Activated CD4-positive, alpha-beta T cell treated with anti-CD3 and anti-CD28 coated beads, Interleukin-2, Interleukin-6, amounts not matched to agents 100 ng/mL and 50 ng/mL, durations not matched to agents 16 hours and 8 hours (primary cell): ENCODE results near the gene PPP3R2.
"Not testable (repeated sequence)": the region's sequence is repeated elsewhere in the genome, so short reads cannot be mapped to it uniquely, and the experiment has no call there.

Experiments used
- DNase-seq: peaks from one replicate; pipeline ENCODE4 v3.0.0-alpha.2; 2020

PPP3R2 gene

DNA sequence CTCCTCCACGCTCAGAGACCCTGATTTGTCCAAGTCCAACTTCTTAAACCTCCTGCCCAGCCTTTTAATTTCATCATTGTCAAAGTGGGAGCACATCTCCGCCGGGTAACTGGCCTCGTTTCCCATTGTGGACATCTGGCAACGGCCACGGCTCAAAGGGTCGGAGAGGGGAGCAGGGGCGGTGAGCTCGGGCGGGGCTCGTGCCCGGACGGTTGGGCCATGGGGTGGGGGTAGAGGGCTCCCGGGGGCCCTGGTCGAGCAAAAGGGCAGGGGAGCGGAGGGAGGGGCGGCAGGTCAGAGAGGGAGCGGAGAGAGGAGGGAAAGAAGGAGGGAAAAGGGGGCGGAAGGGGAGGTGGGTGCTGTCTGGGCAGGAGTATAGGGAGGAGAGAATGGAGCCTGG is at the start of gene PPP3R2:
Gene PPP3R2, minus strand, starts transcription at position 174 of the 400 bp plus-strand sequence. Its CDS starts 48 bp downstream, at position 126.
- no peak for DNase-seq

GRCh38 chr9:101639785-101640665 is 45.3 kb upstream of the PPP3R2 start:
- no peak for DNase-seq

DNA sequence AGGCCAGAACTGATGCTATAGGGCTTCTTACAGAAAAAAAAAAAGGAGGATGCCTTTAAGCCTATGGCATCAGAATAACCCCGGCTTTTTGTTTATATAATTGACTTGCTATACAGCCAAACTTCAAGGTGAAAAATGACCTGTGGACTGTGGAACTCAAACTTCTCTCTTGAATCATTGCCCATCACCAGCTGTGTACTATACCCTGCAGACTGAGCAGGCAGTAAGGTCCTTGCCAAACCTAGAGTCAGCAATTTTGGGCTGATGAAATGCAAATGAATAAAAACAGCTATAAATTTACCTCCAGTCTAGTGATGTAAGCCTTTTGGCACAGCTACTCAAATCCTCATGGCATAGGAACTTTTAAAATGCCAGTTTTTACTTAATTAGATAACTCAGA is 44.5 kb upstream of the PPP3R2 start:
- no peak for DNase-seq

DNA sequence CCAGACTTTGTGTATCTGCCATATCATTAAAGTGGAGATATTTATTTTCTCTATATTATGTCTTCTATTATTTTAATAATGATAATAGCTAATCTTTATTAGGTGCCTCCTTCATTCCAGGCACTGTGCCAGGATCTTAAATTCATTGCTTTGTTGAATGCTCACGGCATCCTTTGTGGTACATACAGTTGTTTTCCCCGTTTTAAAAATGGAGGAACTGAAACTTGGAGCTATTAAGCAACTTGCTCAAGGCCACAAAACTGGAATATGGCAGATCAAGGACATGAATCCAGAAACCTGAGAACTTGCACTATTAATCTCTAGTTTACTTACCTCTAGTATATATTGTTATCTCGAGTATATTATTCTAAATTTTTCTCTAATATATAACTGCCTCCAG is 41.5 kb upstream of the PPP3R2 start:
- DNase-seq = no peak

DNA sequence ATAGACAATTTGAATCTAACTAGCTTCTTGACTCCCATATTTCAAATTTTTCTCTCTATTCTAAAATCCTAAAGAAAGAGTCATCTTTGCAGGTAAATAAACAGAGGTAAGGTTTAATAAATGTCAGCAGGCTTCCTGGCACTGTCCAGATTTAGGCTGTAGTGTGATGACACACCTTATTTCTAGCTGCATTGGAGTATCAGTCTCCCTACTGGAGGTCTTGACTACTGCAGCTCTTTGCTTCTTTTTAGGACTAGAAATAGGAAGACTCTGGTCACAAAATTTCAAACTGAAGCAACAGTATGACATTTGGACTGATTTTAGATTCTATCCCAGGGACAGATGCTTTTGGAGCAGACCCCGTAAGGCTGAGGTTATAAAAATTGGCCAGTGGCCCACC is 40.7 kb upstream of the PPP3R2 start:
- no peak for DNase-seq

GRCh38 chr9:101634741-101635409 is 40.1 kb upstream of the PPP3R2 start:
- DNase-seq = no peak

DNA sequence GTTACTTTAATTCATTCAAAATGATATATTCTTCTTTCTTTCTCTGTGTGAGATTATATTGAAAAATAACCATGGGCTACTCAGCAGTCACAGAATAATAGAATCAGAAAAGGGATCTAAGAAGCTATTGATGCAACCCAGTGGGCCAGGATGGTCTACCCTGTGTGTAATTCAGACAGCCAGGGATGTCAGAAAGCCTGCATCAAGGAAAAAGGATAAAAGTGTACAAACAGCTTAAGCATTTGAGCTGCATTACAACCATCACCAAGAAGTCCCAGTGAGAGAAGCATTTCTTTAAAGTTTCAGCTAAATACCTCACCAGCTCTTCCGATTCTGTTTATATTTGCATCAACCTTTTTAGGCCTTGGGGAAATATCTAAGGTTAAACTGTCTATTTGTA is 37.8 kb upstream of the PPP3R2 start:
- no peak for DNase-seq

DNA sequence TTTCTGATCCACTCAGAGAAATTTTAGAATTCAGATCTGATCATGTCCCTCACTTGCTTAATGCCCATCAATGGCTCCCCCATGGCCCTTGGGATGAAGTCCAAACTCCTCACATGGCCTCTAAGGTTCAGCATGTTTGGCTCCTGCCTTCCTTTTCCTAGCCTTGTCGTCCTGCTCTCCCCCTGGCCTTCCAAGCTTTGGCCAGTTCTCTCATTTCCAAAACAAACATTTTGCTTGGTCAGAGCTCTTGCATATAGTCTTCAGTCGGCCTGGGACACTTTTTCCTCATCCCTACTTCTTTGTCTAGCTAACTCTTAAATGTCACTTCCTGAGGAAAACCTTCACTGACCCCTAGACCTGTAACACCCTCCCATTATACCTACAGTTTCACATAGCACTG is 37.1 kb upstream of the PPP3R2 start:
- DNase-seq = no peak

- no peak for DNase-seq
Measured at GRCh38 chr9:101629636-101630035, 34.9 kb upstream of the PPP3R2 start.

GRCh38 chr9:101628173-101628572 is 33.4 kb upstream of the PPP3R2 start:
- no peak for DNase-seq

GRCh38 chr9:101626295-101626694 is 31.5 kb upstream of the PPP3R2 start:
- DNase-seq = peak; percentile 47

GRCh38 chr9:101625876-101626275 is 31.1 kb upstream of the PPP3R2 start:
- no peak for DNase-seq

DNA sequence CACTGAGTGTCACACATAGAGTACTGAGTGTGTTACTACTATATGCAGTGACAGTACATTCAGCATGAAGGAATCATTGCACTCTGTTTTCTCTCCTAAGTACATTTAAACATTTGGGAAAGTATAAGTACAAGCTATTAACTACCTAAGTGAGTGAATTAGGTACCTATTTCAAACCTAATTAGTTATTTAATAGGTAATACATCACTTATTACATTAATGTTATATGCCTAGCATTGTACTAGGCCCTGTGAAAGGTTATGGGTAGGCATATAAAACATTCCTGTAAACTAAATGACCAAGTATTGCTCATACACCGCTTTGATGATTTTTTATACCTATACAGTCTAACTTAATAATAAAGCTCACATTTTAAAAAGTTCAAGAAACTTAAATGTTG is 25.7 kb upstream of the PPP3R2 start:
- DNase-seq = no peak

DNA sequence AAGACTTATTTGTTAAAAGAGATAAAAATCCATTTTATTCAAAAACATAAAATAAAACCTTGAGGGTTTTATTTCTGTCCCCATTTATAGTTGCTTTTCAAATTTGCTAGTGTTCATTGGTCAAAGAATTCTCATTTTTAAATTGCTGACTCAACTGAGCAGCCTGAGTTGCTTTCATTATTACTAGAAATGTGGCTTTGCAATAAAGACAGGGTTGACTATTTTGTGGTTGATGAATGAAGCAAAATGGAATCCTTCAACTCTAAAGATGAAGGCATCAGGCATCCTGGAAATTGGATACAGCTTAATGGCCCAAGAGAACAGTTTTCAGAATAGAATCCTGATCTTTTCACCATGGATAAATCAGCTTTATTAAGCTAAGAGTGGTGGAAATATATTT is 23.9 kb upstream of the PPP3R2 start:
- peak; percentile 50 for DNase-seq

GRCh38 chr9:101605547-101605946 is 10.8 kb upstream of the PPP3R2 start:
- no peak for DNase-seq

DNA sequence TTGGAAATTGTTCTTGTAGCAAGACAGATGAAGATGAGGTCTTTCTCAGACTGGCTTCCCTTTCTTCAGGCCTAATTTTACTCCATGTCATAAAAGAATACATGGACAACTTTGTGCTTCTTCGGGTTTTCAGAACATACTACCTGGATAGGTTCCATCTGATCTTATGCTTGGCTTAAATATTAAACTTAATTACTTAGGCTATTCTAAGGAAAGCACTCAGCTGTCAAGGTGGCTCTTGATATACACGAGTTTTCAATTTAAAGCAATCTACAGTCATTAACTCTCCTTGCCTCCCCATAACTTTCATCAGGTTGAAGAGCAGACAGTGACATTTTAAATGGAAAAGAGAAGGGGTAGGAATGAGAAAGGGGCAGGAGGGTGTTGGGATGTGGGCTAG is 9.5 kb upstream of the PPP3R2 start:
- DNase-seq = no peak

DNA sequence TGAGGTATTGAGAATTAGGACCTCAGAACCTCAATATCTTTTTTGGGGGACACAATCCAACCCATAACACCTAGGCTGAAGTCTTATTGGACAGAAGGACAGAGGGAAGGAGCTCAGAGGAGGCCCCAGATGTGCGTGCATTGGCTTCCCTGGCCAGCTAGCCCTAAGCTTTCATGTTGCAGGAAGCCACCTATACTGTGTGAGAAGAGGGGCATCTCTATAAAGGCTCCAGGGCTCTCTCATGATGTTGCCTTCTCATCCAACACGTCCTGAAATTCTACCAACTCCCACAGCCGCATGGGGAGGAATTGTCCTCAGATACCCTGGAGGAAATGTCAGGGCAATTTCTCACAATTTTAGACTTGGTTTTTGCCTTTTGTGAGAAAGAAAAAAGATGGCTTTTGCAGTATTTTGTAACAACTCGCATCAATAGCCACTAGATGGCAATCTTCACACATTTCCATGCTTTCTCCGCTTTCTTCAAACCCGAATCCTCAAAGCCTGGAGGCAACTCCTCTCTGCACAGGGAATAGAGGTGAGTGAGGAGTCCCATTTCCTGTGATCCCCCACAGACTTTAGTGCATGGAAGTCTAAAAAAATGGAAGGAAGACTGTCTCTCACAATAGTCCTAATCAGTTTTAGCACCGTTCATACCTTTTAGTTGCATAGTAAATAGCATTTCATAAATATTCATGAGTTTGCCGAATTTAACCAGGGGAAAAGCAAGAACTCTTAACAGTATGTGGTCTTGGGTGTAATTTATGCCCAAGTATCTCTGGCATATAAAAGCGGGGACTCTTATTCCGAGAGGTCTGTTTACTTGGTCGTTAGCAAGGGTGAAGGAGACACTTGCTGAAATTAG is 7.4 kb upstream of the PPP3R2 start:
- DNase-seq = peak; percentile 46

- DNase-seq = no peak
Measured at GRCh38 chr9:101593345-101593744, 1.4 kb downstream of the PPP3R2 start.

DNA sequence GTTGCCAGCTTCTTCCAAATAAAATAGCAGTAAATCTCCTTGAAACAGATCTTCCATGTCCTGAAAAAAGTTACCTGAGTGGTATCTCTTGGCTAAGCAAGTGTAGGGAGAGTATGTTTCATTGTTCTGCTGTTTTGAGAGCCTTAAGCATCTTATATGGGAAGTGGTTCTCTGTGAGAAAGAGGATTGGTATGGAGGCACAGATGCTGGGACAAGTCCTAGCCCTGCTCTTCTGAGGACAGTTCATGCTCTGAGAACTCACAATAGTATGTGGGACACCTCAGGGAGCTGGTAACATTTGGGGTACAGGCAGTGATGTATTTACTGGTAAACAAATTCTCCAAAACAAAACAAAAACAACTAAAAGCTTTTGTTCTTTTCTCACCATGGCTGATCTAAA is 2.0 kb downstream of the PPP3R2 start:
- no peak for DNase-seq

- no peak for DNase-seq
Measured at GRCh38 chr9:101591787-101592446, 2.9 kb downstream of the PPP3R2 start.

GRCh38 chr9:101590901-101591300 is 3.9 kb downstream of the PPP3R2 start:
- DNase-seq = no peak

GRCh38 chr9:101590074-101590473 is 4.7 kb downstream of the PPP3R2 start:
- not testable (repeated sequence) for DNase-seq
